HG03175 (cell line): Measurements from ENCODE around the gene HABP4.

Experiments
- ATAC-seq: cut with Tn5 transposase; IDR thresholded peaks from one replicate; pipeline ENCODE4 v1.9.1; 2021; ENCODE audit warnings: mild to moderate bottlenecking, moderate library complexity; ENCODE audit not compliant: unreplicated experiment

The HABP4 gene

DNA sequence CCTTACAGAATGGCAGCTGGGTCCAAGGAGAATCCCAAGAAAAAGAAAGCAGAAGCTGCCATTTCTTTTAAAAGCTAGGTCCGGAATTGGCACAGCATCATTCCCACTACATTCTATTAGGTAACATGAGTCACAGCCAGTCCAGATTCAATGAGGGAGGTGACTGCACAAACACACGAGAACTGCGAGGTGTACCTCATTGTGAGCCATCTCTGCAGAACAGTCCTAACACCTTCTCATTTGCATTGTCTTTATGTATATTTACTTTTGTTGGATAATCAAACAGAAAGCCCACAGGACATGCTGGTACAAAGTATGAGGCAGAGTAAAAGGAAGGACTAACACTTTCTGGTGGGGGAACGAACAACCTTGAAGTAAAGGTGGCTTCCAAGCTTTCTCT, 14.6 kb upstream of the HABP4 start:
- ATAC-seq: no peak

DNA sequence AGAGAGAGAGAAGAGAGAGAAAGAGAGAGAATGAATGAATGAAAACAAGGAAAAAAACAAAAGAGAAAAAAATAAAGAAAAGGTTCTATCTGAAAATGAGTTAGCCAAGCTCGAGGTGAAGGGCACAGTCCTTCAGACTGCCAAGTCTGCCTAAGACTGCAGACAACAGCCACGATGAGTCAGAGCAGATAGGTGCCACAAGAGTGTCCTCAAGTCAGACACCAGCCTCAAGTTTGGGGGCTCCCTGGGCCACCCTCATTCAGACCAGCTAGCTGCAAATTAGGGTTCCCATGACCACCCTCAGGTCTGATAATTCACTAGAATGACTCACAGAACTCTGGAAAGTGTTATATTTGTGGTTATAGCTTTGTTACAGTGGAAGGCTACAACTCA, 13.9 kb upstream of the HABP4 start:
- no peak for ATAC-seq

DNA sequence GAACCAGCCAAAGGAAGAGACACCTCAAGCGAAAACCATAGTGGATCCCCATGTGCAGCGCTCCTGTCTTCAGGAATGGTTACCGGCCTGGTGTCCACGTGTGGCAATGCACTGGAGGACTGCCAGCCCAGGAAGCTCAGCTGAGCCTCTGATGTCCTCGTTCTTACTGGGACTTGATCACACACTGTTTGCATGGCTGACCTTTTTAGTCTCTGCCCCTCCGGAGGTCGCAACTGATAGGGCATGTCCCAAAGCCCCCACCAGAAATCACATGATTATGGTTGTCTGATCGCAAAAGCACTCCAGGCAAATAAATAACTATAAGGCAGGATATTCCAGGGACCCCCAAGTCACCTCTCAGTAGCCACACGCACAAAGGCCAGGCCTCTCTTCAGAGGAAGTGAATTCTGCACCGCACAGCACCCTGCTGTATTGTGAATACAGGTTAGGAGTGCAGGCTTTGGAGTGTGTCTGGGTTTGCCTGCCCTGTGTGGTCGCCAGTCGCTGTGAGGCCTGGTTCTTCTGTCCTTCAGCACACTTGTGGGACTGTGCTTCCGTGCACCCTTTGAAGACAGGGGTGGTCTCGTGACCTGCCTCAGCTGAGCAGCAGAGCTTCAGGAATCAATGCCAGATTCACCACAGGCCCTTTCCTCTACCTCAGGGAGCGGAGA, 13.4 kb upstream of the HABP4 start:
- ATAC-seq: no peak

GRCh38 chr9:96437454-96437853, 12.5 kb upstream of the HABP4 start:
- ATAC-seq: no peak

- no peak for ATAC-seq
These were observed 9.2 kb upstream of the HABP4 start for GRCh38 chr9:96440671-96441199.

GRCh38 chr9:96441798-96442445, 8.0 kb upstream of the HABP4 start:
- no peak for ATAC-seq

DNA sequence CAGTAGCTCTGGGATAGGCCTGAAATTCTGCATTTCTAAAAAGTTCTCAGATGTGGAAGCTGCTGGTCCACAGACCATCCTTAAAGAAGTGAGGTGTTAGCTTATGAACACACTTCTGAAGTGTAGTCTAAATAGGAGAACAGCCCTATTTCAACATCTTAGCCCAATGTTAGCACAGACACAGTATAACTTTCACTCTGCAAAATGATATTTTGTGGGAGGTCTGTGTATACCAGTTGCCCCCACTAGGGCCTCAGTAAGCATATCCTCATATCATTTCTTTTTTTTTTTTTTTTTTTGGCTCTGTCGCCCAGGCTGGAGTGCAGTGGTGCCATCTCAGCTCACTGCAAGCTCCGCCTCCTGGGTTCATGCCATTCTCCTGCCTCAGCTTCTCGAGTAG, 7.5 kb upstream of the HABP4 start:
- no peak for ATAC-seq

- ATAC-seq: no peak
These were observed 2.6 kb upstream of the HABP4 start for GRCh38 chr9:96447406-96447805.

GRCh38 chr9:96448546-96449170, 1.3 kb upstream of the HABP4 start:
- ATAC-seq: no peak

- ATAC-seq: peak; percentile 23
These were observed 485 bp upstream of the HABP4 start for GRCh38 chr9:96449523-96449844.

GRCh38 chr9:96450613-96451528, 902 bp downstream of the HABP4 start:
- ATAC-seq: peak; percentile 4

GRCh38 chr9:96453625-96454024, 3.7 kb downstream of the HABP4 start:
- ATAC-seq: no peak

DNA sequence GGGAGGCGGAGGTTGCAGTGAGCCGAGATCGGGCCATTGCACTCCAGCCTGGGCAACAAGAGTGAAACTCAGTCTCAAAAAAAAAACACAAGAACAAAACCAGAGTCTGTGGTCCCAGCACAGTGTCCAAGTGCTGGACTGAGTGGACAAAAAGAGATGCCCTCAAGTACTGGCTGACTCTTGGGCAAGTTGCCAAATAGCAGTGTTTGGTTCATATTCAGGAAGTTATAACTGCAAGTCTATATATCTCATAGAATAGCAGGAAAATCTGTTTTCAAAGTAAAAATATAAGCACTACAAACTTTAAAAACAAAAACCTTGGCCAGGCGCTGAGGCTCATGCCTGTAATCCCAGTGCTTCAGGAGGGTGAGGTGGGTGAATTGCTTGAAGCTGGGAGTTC, 7.3 kb downstream of the HABP4 start:
- no peak for ATAC-seq

DNA sequence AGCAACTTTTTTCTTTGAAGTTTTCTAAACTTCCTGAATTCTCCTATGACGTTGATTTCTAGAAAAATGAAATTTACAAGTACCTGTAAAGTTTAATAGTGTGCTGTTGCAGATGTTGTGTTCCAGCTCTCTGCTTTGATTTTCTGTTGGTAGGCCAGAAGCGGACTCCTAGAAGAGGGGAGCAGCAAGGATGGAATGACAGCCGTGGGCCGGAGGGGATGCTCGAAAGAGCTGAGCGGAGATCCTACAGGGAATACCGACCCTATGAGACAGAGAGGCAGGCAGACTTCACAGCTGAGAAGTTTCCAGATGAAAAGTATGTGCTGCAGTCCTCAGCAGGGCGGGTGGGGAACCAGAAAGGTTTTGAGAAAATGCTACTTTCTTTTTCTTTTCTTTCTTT, 8.3 kb downstream of the HABP4 start:
- ATAC-seq: no peak

GRCh38 chr9:96459268-96460007, 9.5 kb downstream of the HABP4 start:
- no peak for ATAC-seq

DNA sequence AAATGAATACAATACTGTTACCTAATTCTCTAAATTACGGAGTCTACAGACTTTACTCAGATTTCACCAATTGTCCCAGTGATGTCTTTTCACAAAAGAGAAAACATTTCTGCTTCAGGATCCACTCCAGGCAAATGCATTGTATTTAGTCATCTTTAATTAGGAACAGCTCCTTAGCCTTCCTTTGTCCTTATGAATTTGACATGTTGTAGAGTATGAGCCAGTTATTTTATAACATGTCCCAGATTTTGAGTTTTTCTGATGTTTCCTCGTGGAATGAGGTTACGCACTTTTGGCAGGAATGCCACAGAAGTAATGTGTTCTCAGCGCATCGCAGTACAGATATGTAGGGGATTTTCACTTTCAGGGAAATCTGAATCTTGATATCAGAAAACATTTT, 10.5 kb downstream of the HABP4 start:
- ATAC-seq: no peak

DNA sequence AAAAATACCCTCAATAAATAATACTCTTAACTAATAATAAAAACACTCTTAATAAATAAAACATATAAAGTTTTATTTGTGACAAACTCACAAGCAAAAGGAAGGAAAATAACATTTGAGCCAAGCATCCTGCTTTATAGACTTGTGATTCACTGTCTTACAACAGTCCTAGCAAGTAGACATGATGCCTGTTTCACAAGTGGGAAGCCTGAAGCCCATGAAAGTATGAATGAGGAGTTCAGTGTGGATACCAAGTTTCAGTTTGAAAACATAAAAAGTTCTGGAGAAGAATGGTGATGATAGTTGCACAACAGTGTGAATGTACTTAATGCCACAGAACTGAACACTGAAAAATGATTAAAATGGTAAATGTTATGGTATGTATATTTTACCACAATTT, 10.9 kb downstream of the HABP4 start:
- no peak for ATAC-seq

DNA sequence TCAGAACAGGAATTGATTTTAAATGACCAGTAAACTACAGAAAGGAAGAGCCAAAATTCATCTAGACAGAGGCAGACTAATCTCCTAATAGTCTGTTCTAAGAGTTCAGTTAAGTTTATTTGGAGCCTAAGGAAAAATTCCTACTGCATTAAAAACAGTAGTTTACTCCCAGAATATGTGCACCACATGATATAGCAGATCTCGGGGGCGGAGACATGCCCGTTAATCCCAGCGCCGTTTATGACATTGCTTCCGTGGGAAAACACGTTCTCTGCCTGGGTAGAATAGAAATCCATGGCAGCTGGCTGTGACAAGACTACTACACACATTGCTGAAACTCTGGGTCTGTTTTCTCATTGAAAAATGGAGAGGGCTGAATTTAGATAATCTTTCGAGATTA, 11.4 kb downstream of the HABP4 start:
- no peak for ATAC-seq

DNA sequence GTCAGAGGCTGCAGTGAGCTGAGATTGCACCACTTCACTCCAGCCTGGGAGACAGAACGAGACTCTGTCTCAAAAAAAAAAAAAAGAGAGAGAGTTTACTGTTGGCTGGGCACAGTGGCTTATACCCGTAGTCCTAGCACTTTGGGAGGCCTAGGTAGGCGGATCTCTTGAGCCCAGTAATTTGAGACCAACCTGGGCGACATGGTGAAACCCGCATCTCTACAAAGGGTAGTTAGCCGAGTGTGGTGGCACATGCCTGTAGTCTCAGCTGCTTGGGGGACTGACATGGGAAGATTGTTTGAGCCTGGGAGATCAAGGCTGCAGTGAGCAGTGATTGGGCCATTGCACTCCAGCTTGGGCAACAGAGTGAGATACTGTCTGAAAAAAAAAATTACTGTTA, 12.6 kb downstream of the HABP4 start:
- ATAC-seq: no peak

DNA sequence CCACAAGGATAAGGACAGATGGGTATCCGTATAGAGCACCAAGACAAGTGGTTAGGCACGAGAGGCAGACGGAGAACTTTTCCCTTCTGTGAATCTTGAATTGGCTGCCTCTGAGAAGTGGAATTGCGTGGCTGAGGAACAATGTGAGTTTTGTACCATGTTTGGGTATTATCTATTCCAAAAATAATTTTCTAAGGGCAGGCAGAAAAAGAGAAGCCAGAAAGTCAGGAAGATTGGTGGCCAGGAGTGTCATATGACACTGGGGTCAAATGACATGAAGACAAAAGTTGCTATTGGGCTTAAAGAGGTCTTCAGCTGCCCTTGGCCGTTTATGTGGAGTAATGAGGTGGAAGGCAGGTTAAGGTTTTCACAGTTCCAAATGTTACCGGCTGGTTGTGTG, 14.5 kb downstream of the HABP4 start:
- no peak for ATAC-seq

GRCh38 chr9:96467784-96468183, 17.8 kb downstream of the HABP4 start:
- ATAC-seq: no peak
